HL-60 (cell line): ENCODE results near the gene SLC35F6.

Experiments used
- DNase-seq, 2 experiments: peaks; one replicate each; pipeline ENCODE4 v3.0.0-alpha.2; 2010 to 2020; ENCODE audit warnings: low read depth in 1 of 2, low spot score in 1 of 2
- H3K27ac ChIP-seq: fragments of 250-450 bp; sonication (Bioruptor Pico); replicated peaks from 2 replicates; pipeline ENCODE4 v1.5.1; 2020; ENCODE audit warnings: mild to moderate bottlenecking, moderate library complexity
- H3K27me3 ChIP-seq: fragments of 250-450 bp; sonication (Bioruptor Pico); 2 replicates; pipeline ENCODE4 v1.5.1; 2021; ENCODE audit warnings: mild to moderate bottlenecking, moderate library complexity; ENCODE audit not compliant: insufficient read depth, poor library complexity, severe bottlenecking
- H3K4me3 ChIP-seq: replicated peaks from 2 replicates; pipeline ENCODE4 v1.5.1; 2011; ENCODE audit warnings: mild to moderate bottlenecking, control low read depth, low read length; ENCODE audit not compliant: insufficient read depth
- CTCF ChIP-seq: IDR thresholded peaks from one replicate; pipeline ENCODE4 v1.5.1; 2011; ENCODE audit warnings: low read length, control low read depth, inconsistent platforms; ENCODE audit not compliant: insufficient read depth
- POLR2AphosphoS5 ChIP-seq: IDR thresholded peaks from 2 replicates; pipeline ENCODE4 v1.6.1; 2012; ENCODE audit warnings: low read depth
- SPI1 ChIP-seq: IDR thresholded peaks from 2 replicates; pipeline ENCODE4 v1.6.1; 2012; ENCODE audit warnings: low read depth, mild to moderate bottlenecking, borderline replicate concordance

The SLC35F6 gene

GRCh38 chr2:26822877-26823276 lies 58.8 kb downstream of the SLC35F6 start:
- H3K4me3 ChIP-seq, result no peak overlapping the region
- TF ChIP-seq POLR2AphosphoS5 (no peak), SPI1 (peak; percentile 67), CTCF (no peak)
- no peak overlapping the region for H3K27ac ChIP-seq
- DNase-seq, result no peak
- H3K27me3 ChIP-seq, result no peaks in the 10 kb centered on the region
